H9 (cell line): ENCODE data around the gene XIAP. TPM values are rescaled to one million over a fixed set of nuclear protein-coding genes. Genes with fewer than 3 reads are reported as not detected.

Experiments used
- DNase-seq: peaks from one replicate; pipeline ENCODE4 v3.0.0-alpha.2; 2017
- H2AFZ ChIP-seq: one replicate; pipeline ENCODE4 v1.6.1; 2013; ENCODE audit warnings: mild to moderate bottlenecking, low read length, control low read depth, moderate library complexity
- H2AK5ac ChIP-seq: 2 replicates; pipeline ENCODE4 v1.6.1; 2013; ENCODE audit warnings: low read length, control low read depth, mixed read lengths; ENCODE audit not compliant: insufficient read length
- H2BK120ac ChIP-seq: one replicate; pipeline ENCODE4 v1.6.1; 2013; ENCODE audit warnings: low read depth, mild to moderate bottlenecking, low read length, control low read depth, inconsistent platforms; ENCODE audit not compliant: poor library complexity, severe bottlenecking
- H2BK12ac ChIP-seq: 2 replicates; pipeline ENCODE4 v1.6.1; 2013; ENCODE audit warnings: low read length, control low read depth, mixed read lengths, low read depth; ENCODE audit not compliant: insufficient read length
- H2BK15ac ChIP-seq: 2 replicates; pipeline ENCODE4 v1.6.1; 2013; ENCODE audit warnings: low read depth, low read length, control low read depth
- H2BK20ac ChIP-seq: one replicate; pipeline ENCODE4 v1.6.1; 2013; ENCODE audit warnings: low read depth, mild to moderate bottlenecking, low read length, control low read depth, inconsistent platforms; ENCODE audit not compliant: poor library complexity, severe bottlenecking
- H2BK5ac ChIP-seq: 2 replicates; pipeline ENCODE4 v1.6.1; 2013; ENCODE audit warnings: low read length, control low read depth, mixed read lengths; ENCODE audit not compliant: insufficient read length
- H3K14ac ChIP-seq: 2 replicates; pipeline ENCODE4 v1.6.1; 2013; ENCODE audit warnings: low read length, control low read depth; ENCODE audit not compliant: insufficient read depth
- H3K18ac ChIP-seq: 2 replicates; pipeline ENCODE4 v1.6.1; 2013; ENCODE audit warnings: low read depth, mild to moderate bottlenecking, mixed read lengths, low read length, control low read depth; ENCODE audit not compliant: insufficient read length
- H3K23ac ChIP-seq: 2 replicates; pipeline ENCODE4 v1.6.1; 2013; ENCODE audit warnings: low read length, control low read depth, mixed read lengths, low read depth; ENCODE audit not compliant: insufficient read length
- H3K23me2 ChIP-seq: 2 replicates; pipeline ENCODE4 v1.6.1; 2013; ENCODE audit warnings: low read depth, mild to moderate bottlenecking, mixed read lengths, low read length, control low read depth; ENCODE audit not compliant: insufficient read length, poor library complexity, severe bottlenecking
- H3K27ac ChIP-seq: 2 replicates; pipeline ENCODE4 v1.5.1; 2013; ENCODE audit warnings: low read length, control low read depth, mixed read lengths, low read depth; ENCODE audit not compliant: insufficient read length
- H3K27me3 ChIP-seq: 2 replicates; pipeline ENCODE4 v1.6.1; 2013; ENCODE audit warnings: low read length, control low read depth, inconsistent platforms; ENCODE audit not compliant: insufficient read depth
- H3K4ac ChIP-seq: 2 replicates; pipeline ENCODE4 v1.6.1; 2013; ENCODE audit warnings: low read depth, mild to moderate bottlenecking, control low read depth, inconsistent platforms, low read length, moderate library complexity
- H3K4me1 ChIP-seq: 2 replicates; pipeline ENCODE4 v1.6.1; 2013; ENCODE audit warnings: low read length, control low read depth, inconsistent platforms; ENCODE audit not compliant: insufficient read depth
- H3K4me2 ChIP-seq: 2 replicates; pipeline ENCODE4 v1.6.1; 2013; ENCODE audit warnings: low read length, control low read depth, mixed read lengths; ENCODE audit not compliant: insufficient read length, insufficient read depth
- H3K56ac ChIP-seq: 2 replicates; pipeline ENCODE4 v1.6.1; 2013; ENCODE audit warnings: low read depth, mild to moderate bottlenecking, mixed read lengths, low read length, control low read depth; ENCODE audit not compliant: insufficient read length
- H3K79me1 ChIP-seq: 2 replicates; pipeline ENCODE4 v1.6.1; 2013; ENCODE audit warnings: low read depth, mild to moderate bottlenecking, moderate library complexity, low read length, control low read depth, inconsistent platforms; ENCODE audit not compliant: insufficient read depth, poor library complexity, severe bottlenecking
- H3K79me2 ChIP-seq: 2 replicates; pipeline ENCODE4 v1.6.1; 2013; ENCODE audit warnings: low read length, control low read depth, inconsistent platforms; ENCODE audit not compliant: insufficient read depth
- H3K9ac ChIP-seq: 2 replicates; pipeline ENCODE4 v1.6.1; 2013; ENCODE audit warnings: low read length, control low read depth, mixed read lengths; ENCODE audit not compliant: insufficient read length; ENCODE audit errors: extremely low read depth
- H3K9me3 ChIP-seq: one replicate; pipeline ENCODE4 v1.6.1; 2013; ENCODE audit warnings: low read depth, low read length, inconsistent platforms; ENCODE audit not compliant: control insufficient read depth
- H3T11ph ChIP-seq: one replicate; pipeline ENCODE4 v1.6.1; 2013; ENCODE audit warnings: mild to moderate bottlenecking, low read length, control low read depth, inconsistent platforms
- H4K20me1 ChIP-seq: one replicate; pipeline ENCODE4 v1.6.1; 2013; ENCODE audit not compliant: control insufficient read depth, insufficient read length, insufficient read depth
- H4K5ac ChIP-seq: 2 replicates; pipeline ENCODE4 v1.6.1; 2013; ENCODE audit warnings: low read depth, mild to moderate bottlenecking, mixed read lengths, low read length, control low read depth; ENCODE audit not compliant: insufficient read length
- H4K8ac ChIP-seq: replicated peaks from 2 replicates; pipeline ENCODE4 v1.6.1; 2013; ENCODE audit warnings: low read length, control low read depth, mixed read lengths, low read depth; ENCODE audit not compliant: insufficient read length
- H4K91ac ChIP-seq: 2 replicates; pipeline ENCODE4 v1.6.1; 2013; ENCODE audit warnings: low read depth, mild to moderate bottlenecking, moderate library complexity, mixed read lengths, low read length, control low read depth; ENCODE audit not compliant: insufficient read length
- H3K27ac Mint-ChIP-seq, 3 experiments: 2 replicates in 2 of 3; 3 replicates in 1 of 3; pipeline ENCODE4 v1.8.0; 2020 to 2021; ENCODE audit warnings: mixed read lengths in 3 of 3, mild to moderate bottlenecking in 1 of 3, moderate library complexity in 1 of 3
- H3K27me3 Mint-ChIP-seq: 2 replicates; pipeline ENCODE4 v1.8.0; 2021; ENCODE audit warnings: low read depth, mild to moderate bottlenecking, moderate library complexity, mixed read lengths
- H3K36me3 Mint-ChIP-seq, 3 experiments: 2 replicates in 2 of 3; 3 replicates in 1 of 3; pipeline ENCODE4 v1.8.0; 2020 to 2021; ENCODE audit warnings: low read depth in 3 of 3, mixed read lengths in 3 of 3; ENCODE audit not compliant: insufficient read depth in 1 of 3
- H3K4me1 Mint-ChIP-seq, 2 experiments: 2 replicates each; pipeline ENCODE4 v1.8.0; 2020; ENCODE audit warnings: mixed read lengths in 2 of 2
- H3K4me3 Mint-ChIP-seq, 2 experiments: 2 replicates in 1 of 2; 3 replicates in 1 of 2; pipeline ENCODE4 v1.8.0; 2020 to 2021; ENCODE audit warnings: mild to moderate bottlenecking in 2 of 2, mixed read lengths in 2 of 2, moderate library complexity in 1 of 2
- H3K9me3 Mint-ChIP-seq, 2 experiments: 2 replicates in 1 of 2; 3 replicates in 1 of 2; pipeline ENCODE4 v1.8.0; 2020; ENCODE audit warnings: mild to moderate bottlenecking in 2 of 2, mixed read lengths in 2 of 2, moderate library complexity in 1 of 2
- CTCF ChIP-seq: fragments of 200-600 bp; sonication (generic); conservative IDR thresholded peaks from 3 replicates; pipeline ENCODE4 v1.8.0; 2021; ENCODE audit warnings: antibody characterized with exemption, mild to moderate bottlenecking
- WGBS: extraction: QIAGEN DNeasy Blood & Tissue Kit; methylation state at CpG from one replicate; pipeline ENCODE4 v1.1.7; 2013; ENCODE audit warnings: missing lambda C conversion rate, low lambda C conversion rate, mixed read lengths; ENCODE audit not compliant: insufficient read length; ENCODE audit errors: extremely low coverage; 5-methylcytosine and 5-hydroxymethylcytosine counted together
- total RNA-seq: library from RNA; stranded (reverse); gene quantifications from 2 replicates; pipeline ENCODE4 v1.2.1, GENCODE V29; 2021

The XIAP gene
- total RNA-seq, 1 experiment from 2014 or later: 40.5 TPM

GRCh38 chrX:123854329-123854728 lies 5.5 kb upstream of the XIAP start:
- no peaks in the 10 kb centered on the region for H3K27me3 ChIP-seq
- H3K18ac ChIP-seq: no peak overlapping the region
- H3K9ac ChIP-seq: no peak overlapping the region
- H2AK5ac ChIP-seq: no peak overlapping the region
- H2BK120ac ChIP-seq: no peak overlapping the region
- no peak overlapping the region for H4K8ac ChIP-seq
- Mint-ChIP-seq H3K9me3 (peaks cover 10 to 75% of the 10 kb centered on the region in 2 experiments; a peak in 3 of 5 replicates), H3K4me1 (peaks cover 11 to 16% of the 10 kb centered on the region in 2 experiments), H3K36me3 (peaks cover 0 to 5% (median 0%) of the 10 kb centered on the region in 3 experiments; a peak in 4 of 7 replicates), H3K27ac (no peak overlapping the region; a peak in 1 of 7 replicates), H3K27me3 (peaks cover 2% of the 10 kb centered on the region; the same call in 1 of the 2 replicates), H3K4me3 (no peak overlapping the region)
- no peaks in the 10 kb centered on the region for H3K23me2 ChIP-seq
- no peak overlapping the region for H3T11ph ChIP-seq
- no peak overlapping the region for H2BK5ac ChIP-seq
- H4K5ac ChIP-seq: no peak overlapping the region
- H2AFZ ChIP-seq: no peak overlapping the region
- no peaks in the 10 kb centered on the region for H4K20me1 ChIP-seq
- H2BK20ac ChIP-seq: no peak overlapping the region
- no peak overlapping the region for H3K4me2 ChIP-seq
- H3K14ac ChIP-seq: no peak overlapping the region
- WGBS: no CpG with 5 or more reads among the region's 2 CpGs
- TF ChIP-seq CTCF: no peak
- H3K23ac ChIP-seq: no peak overlapping the region
- no peak overlapping the region for H3K56ac ChIP-seq
- H3K79me2 ChIP-seq: no peaks in the 10 kb centered on the region
- no peak overlapping the region for H2BK15ac ChIP-seq
- no peaks in the 10 kb centered on the region for H3K79me1 ChIP-seq
- H4K91ac ChIP-seq: no peak overlapping the region
- no peak overlapping the region for H3K27ac ChIP-seq
- H3K4me1 ChIP-seq: no peaks in the 10 kb centered on the region
- H3K4ac ChIP-seq: no peak overlapping the region
- H3K9me3 ChIP-seq: peaks cover 22% of the 10 kb centered on the region
- no peak overlapping the region for H2BK12ac ChIP-seq
- no peak for DNase-seq
